ENCODE measurements around the gene HAUS7.

DNA sequence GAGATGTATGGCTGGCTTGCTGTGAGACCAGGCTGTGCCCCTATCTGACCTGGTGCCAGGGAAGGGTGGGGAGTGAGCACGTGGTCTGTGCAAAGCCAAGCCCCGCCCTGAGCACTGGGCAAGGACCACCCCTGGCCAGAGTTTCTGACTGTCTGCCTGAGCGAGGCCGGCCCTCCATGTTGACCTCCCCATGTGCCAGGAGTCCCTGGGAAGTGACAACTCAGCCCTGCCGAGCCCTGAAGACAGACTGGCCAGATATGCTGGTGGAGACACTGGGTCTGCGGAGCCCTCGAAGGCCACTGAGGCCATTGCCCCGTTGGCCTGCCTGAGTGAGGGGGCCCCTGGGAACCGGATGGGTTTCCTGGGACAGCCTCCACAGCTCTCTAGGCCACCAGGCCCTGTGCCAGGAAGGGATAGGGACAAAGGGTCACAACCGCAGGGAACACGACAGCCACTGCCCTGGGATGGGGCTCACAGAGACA is 17.3 kb upstream of the HAUS7 start:
- TF ChIP-seq POLR2A (IDR thresholded peaks at IDR 0.05) = no peak
- TF ChIP-seq, protein P1, sequence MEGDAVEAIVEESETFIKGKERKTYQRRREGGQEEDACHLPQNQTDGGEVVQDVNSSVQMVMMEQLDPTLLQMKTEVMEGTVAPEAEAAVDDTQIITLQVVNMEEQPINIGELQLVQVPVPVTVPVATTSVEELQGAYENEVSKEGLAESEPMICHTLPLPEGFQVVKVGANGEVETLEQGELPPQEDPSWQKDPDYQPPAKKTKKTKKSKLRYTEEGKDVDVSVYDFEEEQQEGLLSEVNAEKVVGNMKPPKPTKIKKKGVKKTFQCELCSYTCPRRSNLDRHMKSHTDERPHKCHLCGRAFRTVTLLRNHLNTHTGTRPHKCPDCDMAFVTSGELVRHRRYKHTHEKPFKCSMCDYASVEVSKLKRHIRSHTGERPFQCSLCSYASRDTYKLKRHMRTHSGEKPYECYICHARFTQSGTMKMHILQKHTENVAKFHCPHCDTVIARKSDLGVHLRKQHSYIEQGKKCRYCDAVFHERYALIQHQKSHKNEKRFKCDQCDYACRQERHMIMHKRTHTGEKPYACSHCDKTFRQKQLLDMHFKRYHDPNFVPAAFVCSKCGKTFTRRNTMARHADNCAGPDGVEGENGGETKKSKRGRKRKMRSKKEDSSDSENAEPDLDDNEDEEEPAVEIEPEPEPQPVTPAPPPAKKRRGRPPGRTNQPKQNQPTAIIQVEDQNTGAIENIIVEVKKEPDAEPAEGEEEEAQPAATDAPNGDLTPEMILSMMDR (IDR thresholded peaks at IDR 0.05) = no peak
- no peak for TF ChIP-seq POLR2AphosphoS5 (IDR thresholded peaks at IDR 0.05)
- no peak for TF ChIP-seq EP300 (IDR thresholded peaks at IDR 0.05; ENCODE audit: low read depth)

All from transverse colon (tissue), 4 donors.